Globus pallidus (tissue), 1 donor: ENCODE data around the gene TAMM41.
"Not testable (repeated sequence)": the region's sequence is repeated elsewhere in the genome, so short reads cannot be mapped to it uniquely, and the experiment has no call there.

Experiments used
- DNase-seq: peaks from one replicate; pipeline ENCODE4 v3.0.0-alpha.2; 2015; ENCODE audit warnings: low spot score

The TAMM41 gene

GRCh38 chr3:11764931-11765363 is 81.7 kb downstream of the TAMM41 start:
- DNase-seq, result peak; percentile 9

- no peak for DNase-seq
Observed at GRCh38 chr3:11759996-11760395, 86.7 kb downstream of the TAMM41 start.

- DNase-seq, result no peak
Observed at GRCh38 chr3:11757929-11758328, 88.8 kb downstream of the TAMM41 start.

- DNase-seq, result no peak
Observed at GRCh38 chr3:11757441-11757875, 89.2 kb downstream of the TAMM41 start.

DNA sequence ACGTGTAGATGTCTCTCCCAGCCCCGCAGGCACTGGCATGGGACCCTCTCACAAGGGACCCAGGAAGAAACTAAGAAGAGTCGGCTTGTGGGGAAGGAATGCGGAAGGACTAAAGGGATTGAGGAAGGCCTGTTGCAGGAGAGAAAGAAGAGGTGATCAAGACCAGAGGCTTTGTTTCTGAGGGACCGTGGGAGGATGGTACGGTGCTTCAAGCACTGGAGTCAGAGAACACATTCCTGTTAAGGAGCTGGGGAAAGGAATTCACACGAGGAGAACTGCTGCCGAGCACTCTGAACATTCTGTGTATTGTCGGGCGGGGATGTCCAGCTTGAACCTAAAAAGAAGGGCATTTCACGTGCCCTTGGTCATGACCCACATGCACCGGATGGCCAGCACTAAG is 91.4 kb downstream of the TAMM41 start:
- DNase-seq, result no peak

DNA sequence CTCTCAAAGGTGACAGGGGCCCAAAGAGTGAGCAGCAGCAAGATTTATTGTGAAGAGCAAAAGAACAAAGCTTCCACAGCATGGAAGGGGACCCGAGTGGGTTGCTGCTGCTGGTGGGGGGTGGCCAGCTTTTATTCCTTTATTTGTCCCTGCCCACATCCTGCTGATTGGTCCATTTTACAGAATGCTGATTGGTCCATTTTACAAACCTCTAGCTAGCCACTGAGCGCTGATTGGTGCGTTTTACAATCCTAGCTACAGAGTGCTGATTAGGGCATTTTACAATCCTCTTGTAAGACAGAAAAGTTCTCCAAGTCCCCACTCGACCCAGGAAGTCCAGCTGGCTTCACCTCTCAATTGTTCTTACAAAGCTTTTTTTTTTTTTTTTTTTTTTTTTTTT is 94.4 kb downstream of the TAMM41 start:
- DNase-seq, result not testable (repeated sequence)

DNA sequence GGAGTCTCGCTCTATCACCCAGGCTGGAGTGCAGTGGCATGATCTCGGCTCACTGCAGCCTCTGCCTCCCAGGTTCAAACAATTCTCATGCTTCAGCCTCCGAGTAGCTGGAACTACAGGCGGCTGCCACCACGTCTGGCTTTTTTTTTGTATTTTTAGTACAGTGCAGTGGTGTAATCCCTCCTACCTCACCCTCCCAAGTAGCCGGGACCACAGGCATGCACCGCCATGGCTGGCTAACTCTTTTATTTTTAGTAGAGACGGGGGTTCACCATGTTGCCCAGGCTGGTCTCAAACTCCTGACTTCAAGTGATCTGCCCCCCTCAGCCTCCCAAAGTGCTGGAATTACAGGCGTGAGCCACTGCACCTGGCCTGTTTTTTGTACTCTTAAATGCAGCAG is 98.4 kb downstream of the TAMM41 start:
- DNase-seq, result not testable (repeated sequence)
